GM18517 (cell line): ENCODE results near the gene TBC1D2.
"Not testable (repeated sequence)": the region's sequence is repeated elsewhere in the genome, so short reads cannot be mapped to it uniquely, and the experiment has no call there.

Source experiments
- ATAC-seq: cut with Tn5 transposase; IDR thresholded peaks from one replicate; pipeline ENCODE4 v1.9.1; 2021; ENCODE audit warnings: mild to moderate bottlenecking, moderate library complexity; ENCODE audit not compliant: unreplicated experiment

TBC1D2 gene

DNA sequence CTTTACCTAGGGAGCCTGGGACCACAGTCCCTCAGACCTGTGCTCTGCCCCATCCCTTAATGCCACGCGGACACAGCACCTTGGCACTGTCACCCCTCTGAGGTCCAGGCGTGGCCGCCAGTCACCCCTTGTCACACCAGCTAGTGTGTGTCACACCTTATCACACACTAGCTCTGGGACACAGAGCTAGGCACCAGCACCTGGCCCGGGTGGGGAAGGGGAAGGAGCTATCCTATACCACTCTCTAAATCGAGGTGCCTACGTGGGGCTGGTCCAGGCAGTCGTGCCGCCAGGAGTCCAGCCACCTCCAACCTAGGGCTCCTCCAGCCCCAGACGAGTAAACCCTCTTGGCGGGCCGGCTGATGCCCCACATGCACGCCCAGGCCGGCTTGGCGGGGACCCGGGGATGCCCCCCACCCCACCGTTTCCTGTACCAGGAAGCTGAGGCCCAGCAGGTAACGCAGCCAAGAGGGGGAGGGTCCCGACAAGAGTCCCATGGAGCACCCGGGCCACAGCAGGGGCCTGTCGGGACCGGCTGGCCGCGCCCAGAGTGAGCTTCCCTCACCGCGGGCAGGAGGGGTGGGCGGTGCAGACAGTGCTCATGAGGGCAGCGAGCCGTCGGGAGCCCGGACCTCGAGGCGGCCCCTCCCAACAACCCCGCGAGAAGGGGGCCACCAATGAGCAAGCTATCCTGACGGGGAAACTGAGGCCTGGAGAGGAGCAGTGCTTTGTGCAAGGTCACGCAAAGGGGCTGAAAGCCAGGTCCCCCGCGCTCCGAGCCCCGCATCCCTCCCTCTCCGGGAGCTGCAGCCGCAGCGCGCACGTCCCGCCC is 63.6 kb downstream of the TBC1D2 start:
- ATAC-seq, result no peak

DNA sequence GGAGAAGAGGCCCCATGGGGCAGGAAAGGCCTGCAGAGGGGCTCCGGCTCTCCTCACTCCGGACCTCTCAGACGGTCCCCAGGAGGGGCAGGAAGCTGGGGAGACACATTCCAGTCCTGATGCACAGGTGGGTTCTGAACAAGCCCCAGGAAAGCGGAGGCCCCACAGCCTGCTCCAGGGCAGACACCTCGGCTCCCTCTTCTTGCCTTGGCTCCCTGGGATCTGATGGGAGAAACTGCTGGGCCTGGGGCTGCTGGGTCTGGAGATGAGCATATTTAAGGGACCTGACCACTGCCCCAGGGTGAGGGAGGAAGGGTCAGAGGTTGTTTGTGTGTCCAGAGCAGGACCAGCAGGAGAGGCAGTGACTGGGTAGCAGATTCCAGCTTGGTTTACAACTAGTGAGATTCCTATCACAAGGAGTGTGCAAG is 64.3 kb downstream of the TBC1D2 start:
- no peak for ATAC-seq

DNA sequence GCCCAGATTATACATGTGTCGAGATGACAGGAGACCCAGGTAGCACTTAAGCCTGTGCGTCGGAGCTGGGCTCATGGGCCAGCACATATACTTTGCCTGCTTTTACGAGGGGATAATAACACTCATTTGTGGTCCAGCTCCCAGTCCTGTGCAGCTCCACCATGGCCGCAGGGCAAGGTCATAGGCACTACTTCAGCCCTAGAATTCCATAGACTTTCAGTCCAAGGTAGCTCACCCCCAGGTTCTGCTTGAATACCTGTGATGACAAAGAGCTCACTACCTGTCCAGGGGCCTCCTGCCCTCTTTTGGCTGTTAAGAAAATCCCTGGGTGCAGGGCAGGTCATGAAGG is 64.7 kb downstream of the TBC1D2 start:
- ATAC-seq, result no peak

DNA sequence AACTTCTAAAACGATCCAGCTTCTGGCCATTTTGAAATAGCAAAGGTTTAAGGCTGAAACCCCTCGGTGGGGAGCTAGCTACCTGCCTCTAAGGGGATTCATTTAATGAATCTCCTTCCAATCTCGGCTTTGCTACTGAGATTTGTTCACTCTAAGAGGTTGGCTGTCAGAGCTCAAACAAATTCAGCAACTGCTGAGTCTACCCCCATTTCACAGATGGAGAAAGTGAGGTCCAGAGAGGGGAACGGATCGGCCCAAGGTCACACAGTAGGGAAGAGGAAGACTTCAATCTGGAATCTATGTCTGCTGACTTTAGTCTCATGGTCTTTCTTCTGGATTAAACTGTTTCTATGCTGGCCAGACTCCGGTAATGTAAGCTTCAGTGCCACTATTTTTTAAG is 66.0 kb downstream of the TBC1D2 start:
- no peak for ATAC-seq

DNA sequence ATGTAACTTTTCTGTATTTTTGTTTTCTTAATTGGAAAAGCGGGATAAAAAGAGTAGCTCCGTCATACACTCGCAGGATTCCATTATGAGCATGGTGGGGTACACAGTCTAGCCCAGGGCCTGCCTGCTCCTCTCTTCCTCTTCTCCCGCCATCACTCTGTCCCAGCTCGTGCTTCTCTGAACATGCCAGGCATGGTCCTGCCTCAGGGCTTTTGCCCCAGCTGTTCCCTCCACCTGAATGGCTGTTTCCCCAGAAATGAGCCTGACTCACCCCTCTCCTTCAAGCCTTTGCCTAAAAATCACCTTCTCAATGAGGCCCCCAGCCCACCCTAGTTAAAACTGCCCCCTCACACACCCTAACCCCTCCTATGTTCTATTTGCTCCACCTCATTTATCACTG is 67.5 kb downstream of the TBC1D2 start:
- ATAC-seq, result no peak

DNA sequence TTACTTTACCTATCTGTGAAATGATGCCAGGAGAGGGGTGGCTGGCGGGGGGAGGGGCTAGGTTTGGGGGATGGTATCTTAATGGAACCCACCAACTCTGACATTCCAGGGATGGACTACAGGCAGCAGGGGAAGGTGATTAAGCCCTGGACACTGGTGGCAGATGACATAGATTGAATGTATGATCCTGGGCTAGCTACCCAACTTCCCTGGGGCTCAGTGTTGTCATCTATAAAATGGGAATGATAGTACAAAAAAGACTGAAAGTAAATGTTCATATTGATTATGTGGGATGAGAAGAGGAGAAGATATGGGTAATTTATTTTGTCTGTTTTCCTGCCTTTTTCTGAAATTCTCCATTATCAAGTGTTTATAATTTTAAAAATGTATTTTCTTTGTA is 69.2 kb downstream of the TBC1D2 start:
- no peak for ATAC-seq

DNA sequence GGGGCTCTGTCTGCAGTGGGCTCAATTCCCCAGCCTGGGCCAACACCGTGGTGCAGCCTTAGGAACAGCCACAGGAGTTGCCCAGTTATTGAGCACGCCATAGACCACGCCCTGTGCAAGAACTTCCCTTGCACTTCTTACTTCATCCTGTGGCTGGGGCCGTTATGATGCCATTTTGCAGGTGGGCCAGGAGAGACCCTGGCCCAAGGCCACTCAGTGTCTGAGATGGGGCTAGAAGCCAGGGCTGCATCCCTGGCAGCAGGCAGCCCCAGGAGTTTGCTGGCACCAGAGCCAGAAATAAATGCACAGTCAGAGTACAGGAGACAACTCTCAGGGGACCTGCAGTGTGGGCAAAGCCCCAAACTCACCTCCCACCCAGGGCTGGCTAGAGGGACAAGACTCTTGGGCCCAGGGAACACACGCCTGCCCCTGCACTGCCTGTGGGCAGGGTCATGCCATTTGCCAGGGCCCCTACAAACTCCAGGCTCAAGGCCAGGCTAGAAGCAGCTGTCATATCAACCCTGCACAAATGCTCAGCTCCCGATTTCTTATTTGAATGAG is 69.8 kb downstream of the TBC1D2 start:
- ATAC-seq, result no peak

DNA sequence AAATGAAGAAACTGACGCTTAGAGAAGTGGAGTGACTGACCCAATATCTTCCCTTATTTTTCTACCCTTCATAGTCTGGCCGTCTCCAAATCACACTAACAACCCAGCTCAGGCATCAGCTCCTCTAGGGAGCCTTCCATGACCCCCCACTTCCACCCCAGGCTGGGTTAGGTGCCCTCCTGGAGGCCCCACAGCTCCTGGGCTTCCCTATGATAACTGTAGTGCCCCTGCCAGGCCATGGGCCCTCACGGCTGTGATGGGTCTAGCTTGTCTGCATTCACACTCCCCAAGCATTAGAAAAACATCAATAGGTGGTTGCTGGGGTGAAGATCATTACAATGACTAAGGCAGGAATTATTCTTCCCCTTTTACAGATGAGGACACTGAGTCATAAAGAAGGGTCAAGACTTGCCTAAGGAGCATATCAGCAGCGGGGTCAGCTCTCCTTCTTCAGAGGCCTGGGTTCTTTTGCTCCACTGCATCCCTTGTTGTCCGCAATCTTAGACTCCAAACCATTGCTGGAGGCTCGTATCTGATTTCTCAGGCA is 70.4 kb downstream of the TBC1D2 start:
- no peak for ATAC-seq

DNA sequence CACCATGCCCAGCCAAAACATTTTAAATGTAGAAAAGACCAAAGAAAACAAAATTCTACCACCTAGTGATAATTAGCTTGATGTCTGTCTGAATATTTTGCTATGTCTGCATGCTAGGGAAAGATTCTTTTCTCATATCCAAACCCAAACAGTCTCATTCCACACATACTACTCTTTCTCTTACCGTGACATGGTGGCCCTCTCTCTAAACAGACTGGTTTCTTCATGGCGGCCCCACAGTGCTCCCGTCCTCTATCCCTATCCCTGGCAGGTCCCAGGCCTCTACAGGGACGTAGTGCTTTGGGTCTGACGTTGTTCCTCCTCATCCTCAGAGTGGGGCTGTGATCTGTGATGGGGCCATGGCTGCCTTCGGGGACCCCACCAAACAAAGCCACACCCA is 71.1 kb downstream of the TBC1D2 start:
- no peak for ATAC-seq

DNA sequence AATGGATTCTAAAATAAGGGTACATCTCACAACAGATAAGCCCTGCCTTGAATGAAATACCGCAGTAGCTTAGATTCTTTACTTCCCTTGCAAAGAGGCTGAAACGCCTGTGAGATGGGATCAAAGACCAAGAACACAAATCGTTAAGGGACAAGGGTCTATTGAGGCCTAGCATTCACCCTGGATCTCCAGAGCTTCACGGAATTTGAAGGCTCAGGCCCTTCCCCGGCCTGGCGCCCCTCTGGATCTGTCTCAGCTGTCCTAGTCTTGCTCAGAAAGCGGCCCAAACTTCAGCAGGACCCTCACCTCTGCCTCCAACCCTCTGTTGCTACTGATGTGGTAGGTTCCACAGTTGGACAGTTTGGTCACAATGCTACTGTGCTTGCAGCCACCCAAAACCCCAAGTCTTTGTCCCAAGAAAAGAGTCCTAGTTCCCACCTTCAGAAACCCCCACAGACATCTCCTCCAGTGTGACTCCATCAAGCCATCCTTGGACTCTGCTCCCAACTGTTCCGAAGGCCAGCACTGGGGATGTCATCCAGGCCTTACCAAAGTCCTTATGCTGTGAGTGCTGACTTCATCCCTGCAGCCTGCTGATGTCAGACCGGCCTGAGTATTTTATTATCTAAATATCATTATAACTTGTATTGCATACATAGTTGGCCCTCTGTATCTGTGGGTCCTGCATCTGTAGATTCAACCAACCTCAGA is 72.4 kb downstream of the TBC1D2 start:
- no peak for ATAC-seq

DNA sequence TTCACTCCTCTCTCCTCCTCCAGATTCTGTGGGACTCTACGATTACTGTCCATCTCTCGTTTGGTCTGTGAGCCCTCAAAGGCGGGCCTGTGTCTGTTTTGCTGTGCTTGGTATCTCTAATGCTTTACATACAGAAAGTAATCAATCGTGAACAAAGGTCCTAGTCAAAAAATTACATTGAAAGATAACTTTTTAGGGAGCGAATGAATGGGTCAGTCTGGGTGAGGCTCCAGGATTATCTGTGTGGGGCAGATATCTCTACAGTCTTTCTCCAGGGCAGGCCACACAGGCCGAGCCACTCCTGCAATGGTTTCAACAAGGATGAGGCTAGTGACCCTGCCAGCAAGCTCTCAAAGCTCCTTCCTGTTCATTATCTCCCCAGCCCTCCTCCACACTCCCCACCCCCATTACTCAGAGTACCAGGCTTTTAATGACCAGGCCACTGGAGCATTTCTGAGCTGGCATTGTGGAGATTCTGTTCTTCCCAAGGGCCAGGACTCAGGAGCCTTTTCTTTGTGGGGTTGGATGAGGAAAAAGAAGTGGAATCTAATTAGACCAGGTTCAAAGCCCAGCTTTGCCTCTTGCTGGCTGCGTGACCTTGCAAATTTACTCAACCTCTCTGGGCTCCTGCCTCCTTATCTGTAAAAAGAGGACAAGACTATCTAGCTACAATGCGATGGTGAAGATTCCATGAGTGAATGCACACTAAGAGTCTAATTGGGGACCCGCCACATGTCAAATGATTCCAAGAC is 73.2 kb downstream of the TBC1D2 start:
- no peak for ATAC-seq

DNA sequence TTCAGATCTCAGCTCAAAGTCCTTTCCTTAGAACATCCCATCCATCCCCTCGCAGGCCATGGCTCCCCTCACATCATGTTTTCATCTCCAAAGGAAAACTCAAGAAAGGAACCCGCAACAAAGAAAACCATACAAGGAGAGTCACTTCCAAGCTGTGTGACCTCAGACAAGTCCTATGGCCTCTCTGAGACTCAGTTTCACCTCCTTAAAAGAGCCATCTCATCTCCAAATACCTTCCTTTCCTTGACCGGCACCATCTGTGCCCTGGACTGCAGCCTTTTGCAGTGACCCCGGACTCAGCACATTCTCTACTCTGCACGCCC is 73.7 kb downstream of the TBC1D2 start:
- no peak for ATAC-seq

DNA sequence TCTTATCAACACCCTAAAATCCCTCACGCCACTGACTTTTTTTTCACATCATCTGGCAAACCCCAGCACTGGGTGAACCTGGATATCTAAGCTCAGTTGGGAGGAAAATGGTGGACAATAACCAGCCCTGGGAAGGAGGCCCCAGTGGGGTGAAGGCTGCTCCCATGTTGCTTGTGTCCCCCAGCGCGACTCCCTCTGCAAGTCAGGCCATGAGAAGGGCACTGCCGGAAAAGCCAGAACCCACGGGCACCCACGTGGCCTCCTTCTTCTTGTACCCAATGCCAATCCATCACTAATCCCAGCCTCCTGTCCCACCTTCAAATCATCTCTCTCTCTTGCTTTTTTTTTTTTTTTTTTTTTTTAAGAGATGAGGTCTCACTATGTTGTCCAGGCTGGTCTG is 74.5 kb downstream of the TBC1D2 start:
- ATAC-seq, result no peak

DNA sequence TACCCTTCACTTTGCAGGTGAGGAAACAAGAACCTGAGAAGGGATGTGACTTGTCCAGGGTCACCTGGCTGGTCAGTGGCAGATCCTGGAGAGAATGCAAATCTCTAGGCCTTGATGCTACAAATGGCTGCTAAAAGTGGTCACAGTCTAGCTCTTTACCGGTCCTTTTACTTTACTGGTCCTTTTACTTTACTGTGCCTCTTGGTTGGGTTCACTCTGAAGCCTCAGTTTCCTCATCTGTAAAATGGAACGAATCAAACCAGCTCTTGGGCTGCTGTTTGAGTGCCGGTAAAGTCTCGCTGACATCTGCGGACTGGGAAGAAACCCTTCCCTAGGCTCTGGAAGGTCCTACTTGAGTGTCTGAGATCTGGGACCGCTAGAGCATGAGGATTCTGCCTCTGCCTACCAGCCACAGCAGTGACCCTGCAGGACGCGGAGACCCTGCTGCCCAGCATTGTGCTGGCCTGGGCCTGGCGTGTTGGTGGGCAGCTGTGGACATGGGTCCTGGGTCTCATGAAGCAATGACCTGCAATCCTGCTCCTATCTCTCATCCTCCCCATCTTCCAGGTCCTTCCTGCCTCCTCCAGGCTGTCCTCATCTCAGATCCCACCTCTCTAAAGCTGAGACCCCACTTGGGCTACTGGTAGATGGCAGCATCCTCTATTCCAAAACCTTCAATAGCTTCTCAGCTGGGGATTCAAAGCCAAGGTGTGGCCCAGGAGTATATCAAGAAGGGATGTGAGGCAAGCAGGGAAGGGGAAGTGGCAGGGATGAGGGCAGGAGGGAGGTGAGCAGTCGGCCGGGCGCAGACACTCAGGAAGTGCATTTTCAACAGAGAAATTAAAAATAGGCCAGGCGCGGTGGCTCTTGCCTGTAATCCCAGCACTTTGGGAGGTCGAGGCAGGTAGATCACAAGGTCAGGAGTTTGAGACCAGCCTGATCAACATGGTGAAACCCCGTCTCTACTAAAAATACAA is 76.3 kb downstream of the TBC1D2 start:
- no peak for ATAC-seq

DNA sequence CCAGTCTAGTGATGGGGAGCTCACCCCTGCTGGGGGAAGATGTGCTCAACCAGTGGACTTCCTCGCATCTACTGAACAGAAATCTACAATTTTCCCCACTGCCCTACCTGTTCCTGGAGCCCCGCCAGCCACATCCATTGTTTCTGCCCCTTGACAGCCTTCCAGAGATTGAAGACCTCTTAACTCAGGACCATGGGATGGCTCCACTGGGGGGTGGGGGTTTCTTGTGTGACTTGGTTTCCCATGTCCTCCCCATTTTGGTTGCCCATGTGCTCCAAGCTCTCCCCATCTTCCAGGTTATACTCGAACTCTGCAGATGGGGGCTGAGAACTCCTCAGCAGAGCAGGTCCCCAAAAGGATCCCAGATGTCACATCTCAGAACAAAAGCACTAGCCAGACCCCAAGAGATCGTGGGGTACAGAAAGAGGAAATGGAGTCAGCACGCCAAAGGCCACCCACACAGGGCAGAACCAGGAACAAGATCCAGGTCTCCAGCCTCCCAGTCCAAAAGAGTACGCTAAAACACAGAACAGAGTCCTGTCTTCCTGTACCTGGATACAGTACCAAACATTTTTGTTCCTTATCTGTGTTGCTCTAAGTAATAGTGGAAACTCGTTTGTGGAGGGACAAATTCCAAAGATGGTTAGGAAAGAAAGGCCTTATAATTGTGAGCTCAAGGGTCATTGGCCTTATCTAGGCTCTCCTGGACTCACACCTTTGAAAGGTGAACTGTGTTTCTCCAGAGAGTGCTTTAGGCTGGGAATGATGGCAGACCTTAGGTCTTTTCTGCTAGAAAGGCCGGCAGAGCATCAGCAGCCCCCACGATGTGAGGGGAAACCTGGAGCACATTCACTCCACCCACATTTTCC is 78.8 kb downstream of the TBC1D2 start:
- ATAC-seq, result no peak

DNA sequence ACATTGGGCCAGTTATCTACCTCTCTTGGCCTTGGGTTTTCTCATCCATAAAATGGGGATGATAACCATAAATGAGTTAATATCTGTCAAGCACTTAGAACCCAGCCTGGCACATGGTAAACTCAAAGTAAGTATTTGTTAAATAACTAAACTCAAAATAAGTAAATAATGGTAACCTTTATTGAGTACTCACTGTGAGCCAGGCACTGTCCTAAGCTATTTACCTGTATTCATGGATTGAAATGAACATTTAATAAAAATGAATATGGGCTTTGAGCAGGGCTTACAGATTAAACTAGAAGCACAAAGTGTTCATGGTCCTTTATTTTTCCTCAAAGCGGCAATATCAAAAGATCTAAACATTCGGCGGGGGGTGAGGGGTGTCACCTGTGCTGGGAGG is 79.7 kb downstream of the TBC1D2 start:
- ATAC-seq, result no peak

DNA sequence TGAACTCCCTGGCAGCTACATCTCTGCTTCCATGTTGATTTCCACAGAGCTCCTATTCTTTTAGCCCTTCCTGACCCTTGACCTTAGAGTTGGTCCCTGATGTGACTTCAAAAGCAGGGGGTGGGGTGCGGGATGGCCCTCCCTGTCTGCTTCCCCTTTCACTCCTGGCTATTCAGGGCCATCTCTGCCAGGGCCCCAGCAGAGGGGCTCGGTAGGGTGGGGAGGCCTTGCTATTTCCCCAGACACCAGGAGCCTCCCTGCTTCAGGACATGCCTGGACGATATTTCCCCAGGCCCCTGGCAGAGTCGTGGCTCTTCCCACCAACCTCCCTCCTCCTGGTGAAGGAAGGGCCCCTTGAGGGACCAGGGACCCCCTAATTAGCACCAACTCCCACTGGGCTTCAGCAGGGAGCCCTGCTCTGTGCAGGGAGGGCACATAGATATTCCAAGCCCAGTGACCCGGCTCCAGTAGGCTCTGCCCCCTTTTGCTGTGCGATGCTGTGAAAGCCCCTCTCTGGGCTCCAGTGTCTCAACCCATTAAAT is 80.3 kb downstream of the TBC1D2 start:
- ATAC-seq, result no peak

DNA sequence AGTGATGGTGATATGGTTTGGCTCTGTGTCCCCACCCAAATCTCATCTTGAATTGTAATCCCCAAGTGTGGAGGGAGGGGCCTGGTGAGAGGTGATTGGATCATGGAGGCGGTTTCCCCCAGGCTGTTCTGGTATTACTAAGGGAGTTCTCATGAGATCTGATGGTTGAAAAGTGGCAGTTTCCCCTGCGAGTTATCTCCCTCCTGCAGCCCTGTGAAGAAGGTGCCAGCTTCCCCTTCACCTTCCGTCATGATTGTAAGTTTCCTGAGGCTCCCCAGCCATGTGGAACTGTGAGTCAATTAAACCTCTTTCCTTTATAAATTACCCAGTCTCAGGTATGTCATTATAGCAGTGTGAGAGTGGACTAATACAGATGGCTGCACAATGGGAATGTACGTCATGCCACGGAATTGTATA is 80.9 kb downstream of the TBC1D2 start:
- ATAC-seq, result not testable (repeated sequence)

DNA sequence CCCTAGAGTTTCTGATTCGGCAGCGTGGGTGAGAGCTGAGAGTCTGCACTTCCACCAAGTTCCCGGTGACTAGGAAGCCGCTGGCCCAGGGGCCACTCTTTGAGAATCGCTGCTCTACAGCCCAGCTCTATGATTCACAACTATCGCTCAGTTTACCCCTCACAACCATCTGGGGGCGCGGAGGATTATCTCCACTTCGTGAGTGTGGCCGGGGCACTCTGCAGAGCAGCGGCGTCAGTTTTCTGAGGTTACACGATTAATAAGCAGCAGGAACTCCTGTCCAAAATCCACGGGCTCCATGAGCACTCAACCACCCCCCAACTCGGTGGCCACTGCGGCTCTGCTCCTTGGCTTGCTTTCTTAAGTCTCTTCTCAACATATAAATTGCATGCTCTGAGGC is 82.3 kb downstream of the TBC1D2 start:
- no peak for ATAC-seq
